Breast epithelium (tissue), 4 donors: ENCODE data around the gene HAUS8. TPM values are rescaled to one million over a fixed set of nuclear protein-coding genes. Genes with fewer than 3 reads are reported as not detected.

Experiments used
- DNase-seq, 2 donors: peaks; one replicate each; pipeline ENCODE4 v3.0.0-alpha.2; 2019; ENCODE audit warnings: low spot score in 2 of 2
- H3K27ac ChIP-seq, 2 donors: fragments of 200-600 bp; sonication (generic) in 1 of 2; one replicate each; pipeline ENCODE4 v1.5.1; 2016 to 2019; ENCODE audit warnings: mild to moderate bottlenecking in 1 of 2
- H3K27me3 ChIP-seq, 2 donors: fragments of 200-600 bp; sonication (generic) in 1 of 2; one replicate each; pipeline versions ENCODE4 v1.5.1 to v1.6.0; 2017 to 2019; ENCODE audit warnings: control low read depth in 1 of 2, mild to moderate bottlenecking in 1 of 2
- H3K36me3 ChIP-seq: fragments of 200-600 bp; one replicate; pipeline ENCODE4 v1.5.1; 2019
- H3K4me1 ChIP-seq, 2 donors: fragments of 200-600 bp; sonication (generic); one replicate each; pipeline ENCODE4 v1.5.1; 2016 to 2019; ENCODE audit warnings: control low read depth in 1 of 2
- H3K4me3 ChIP-seq, 3 donors: fragments of 200-600 bp; sonication (generic); 1 replicate in 2 of 3; 2 replicates in 1 of 3; pipeline ENCODE4 v1.5.1; 2016 to 2019; ENCODE audit warnings: mild to moderate bottlenecking in 3 of 3, moderate library complexity in 2 of 3
- H3K9me3 ChIP-seq, 2 donors: fragments of 200-600 bp; sonication (generic) in 1 of 2; one replicate each; pipeline ENCODE4 v1.5.1; 2016 to 2019; ENCODE audit warnings: control low read depth in 1 of 2
- POLR2A ChIP-seq: fragments of 450-650 bp; IDR thresholded peaks from one replicate; pipeline ENCODE4 v1.6.1; 2016; ENCODE audit warnings: antibody characterized with exemption, mild to moderate bottlenecking, moderate library complexity
- POLR2AphosphoS5 ChIP-seq, 3 donors: sonication (generic); formaldehyde crosslinking; IDR thresholded peaks; one replicate each; pipeline ENCODE4 v1.6.1; 2017; ENCODE audit warnings: antibody characterized with exemption in 3 of 3
- intact Hi-C: fragments of 100-400 bp; cut with DNase I; formaldehyde crosslinking; loops from one replicate; pipeline ENCODE4 v1.15.1; 2023; ENCODE audit warnings: low total_unique reads
- total RNA-seq, 3 donors: library from RNA; depleted of rRNA; stranded (reverse); fragments of >200 nt; gene quantifications; one replicate each; pipeline ENCODE4 v1.1.0, GENCODE V29; 2016
- TF ChIP-seq, protein P1 (sequence below), 3 donors: fragments of 450-650 bp; IDR thresholded peaks; one replicate each; pipeline ENCODE4 v1.5.1; 2016 to 2017; ENCODE audit warnings: antibody characterized with exemption in 3 of 3, mild to moderate bottlenecking in 3 of 3, moderate library complexity in 3 of 3

The HAUS8 gene
- total RNA-seq, 3 donors from 2014 or later = 5.6 to 6.7 (median 5.8) TPM

DNA sequence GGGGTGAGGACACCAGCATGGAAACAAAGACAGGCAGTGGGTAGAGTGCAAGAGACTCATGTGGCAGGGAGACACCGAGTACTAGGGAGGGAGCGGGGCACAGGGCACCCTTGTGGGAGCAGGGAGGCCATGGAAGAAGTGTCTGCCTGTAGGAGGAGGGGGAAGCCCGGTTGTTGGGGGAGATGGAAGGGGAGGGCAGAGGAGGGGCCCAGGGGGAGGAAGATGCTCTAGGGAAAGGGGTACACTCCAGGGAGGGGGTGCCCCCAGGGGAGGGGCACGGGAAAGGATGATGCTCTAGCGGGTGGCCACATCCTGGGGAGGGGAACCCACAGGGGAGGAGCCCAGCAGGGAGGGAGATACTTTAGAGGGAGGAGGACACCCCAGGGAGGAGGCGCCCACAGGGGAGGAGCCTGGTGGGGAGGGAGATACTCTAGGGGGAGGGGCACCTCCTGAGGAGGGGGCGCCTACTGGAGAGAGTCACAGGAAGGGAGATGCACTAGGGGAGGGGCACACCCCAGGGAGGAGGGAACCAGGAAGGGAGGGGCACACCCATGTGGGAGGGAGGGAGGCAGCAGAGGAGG lies 73.6 kb downstream of the HAUS8 start:
- Histone ChIP-seq H3K27me3 (no peaks in the 10 kb centered on the region), H3K4me3 (no peak overlapping the region), H3K27ac (no peak overlapping the region), H3K4me1 (no peaks in the 10 kb centered on the region), H3K9me3 (peaks cover 0 to 8% of the 10 kb centered on the region in 2 donors), H3K36me3 (no peaks in the 10 kb centered on the region)
- TF ChIP-seq POLR2AphosphoS5 (IDR thresholded peaks at IDR 0.05) (no peak), POLR2A (no peak)
- TF ChIP-seq, protein P1, sequence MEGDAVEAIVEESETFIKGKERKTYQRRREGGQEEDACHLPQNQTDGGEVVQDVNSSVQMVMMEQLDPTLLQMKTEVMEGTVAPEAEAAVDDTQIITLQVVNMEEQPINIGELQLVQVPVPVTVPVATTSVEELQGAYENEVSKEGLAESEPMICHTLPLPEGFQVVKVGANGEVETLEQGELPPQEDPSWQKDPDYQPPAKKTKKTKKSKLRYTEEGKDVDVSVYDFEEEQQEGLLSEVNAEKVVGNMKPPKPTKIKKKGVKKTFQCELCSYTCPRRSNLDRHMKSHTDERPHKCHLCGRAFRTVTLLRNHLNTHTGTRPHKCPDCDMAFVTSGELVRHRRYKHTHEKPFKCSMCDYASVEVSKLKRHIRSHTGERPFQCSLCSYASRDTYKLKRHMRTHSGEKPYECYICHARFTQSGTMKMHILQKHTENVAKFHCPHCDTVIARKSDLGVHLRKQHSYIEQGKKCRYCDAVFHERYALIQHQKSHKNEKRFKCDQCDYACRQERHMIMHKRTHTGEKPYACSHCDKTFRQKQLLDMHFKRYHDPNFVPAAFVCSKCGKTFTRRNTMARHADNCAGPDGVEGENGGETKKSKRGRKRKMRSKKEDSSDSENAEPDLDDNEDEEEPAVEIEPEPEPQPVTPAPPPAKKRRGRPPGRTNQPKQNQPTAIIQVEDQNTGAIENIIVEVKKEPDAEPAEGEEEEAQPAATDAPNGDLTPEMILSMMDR (IDR thresholded peaks at IDR 0.05) = no peak
- intact Hi-C loops = loop anchor here (2.0 kb wide), 1 partner anchor 73 kb away; no protein-coding TSS in a partner anchor
- DNase-seq = no peak

Other genes starting within 250 kb of the HAUS8 start
- gene SIN3B, start 246.1 kb downstream of the HAUS8 start, total RNA-seq = 10 to 100 TPM; 43.2 to 88.5 (median 48.1) TPM
- 10 to 100 TPM in 1 of 3 donors, 1 to 10 TPM in 1, under 1 TPM in 1; 0.32 to 27.5 (median 4.2) TPM for gene F2RL3, start 186.5 kb downstream of the HAUS8 start, total RNA-seq
- gene CPAMD8, start 48.6 kb downstream of the HAUS8 start, total RNA-seq = 10 to 100 TPM in 2 of 3 donors, 1 to 10 TPM in 1; 9.5 to 24.0 (median 20.2) TPM
- 10 to 100 TPM; 76.0 to 79.5 (median 77.4) TPM for gene MYO9B, start 325 bp upstream of the HAUS8 start, total RNA-seq
- gene USE1, start 139.9 kb upstream of the HAUS8 start, total RNA-seq = 10 to 100 TPM; 15.5 to 29.0 (median 27.5) TPM
- gene OCEL1, start 150.8 kb upstream of the HAUS8 start, total RNA-seq = 10 to 100 TPM in 1 of 3 donors, 1 to 10 TPM in 2; 8.8 to 13.8 (median 9.4) TPM
- gene NR2F6, start 170.5 kb upstream of the HAUS8 start, total RNA-seq = 10 to 100 TPM; 23.2 to 52.4 (median 34.7) TPM
- gene USHBP1, start 189.3 kb upstream of the HAUS8 start, total RNA-seq = 1 to 10 TPM; 5.8 to 8.8 (median 7.0) TPM
- gene BABAM1, start 192.0 kb upstream of the HAUS8 start, total RNA-seq = 10 to 100 TPM; 48.5 to 65.6 (median 54.1) TPM
- 1 to 10 TPM in 2 of 3 donors, under 1 TPM in 1; 0.96 to 1.6 (median 1.0) TPM for gene ANKLE1, start 206.4 kb upstream of the HAUS8 start, total RNA-seq
- gene ABHD8, start 228.0 kb upstream of the HAUS8 start, total RNA-seq = 10 to 100 TPM in 2 of 3 donors, 1 to 10 TPM in 1; 6.7 to 14.4 (median 11.0) TPM
- gene MRPL34, start 230.4 kb upstream of the HAUS8 start, total RNA-seq = 100 to 1,000 TPM in 1 of 3 donors, 10 to 100 TPM in 2; 88.5 to 139 (median 98.0) TPM
- 10 to 100 TPM in 2 of 3 donors, 1 to 10 TPM in 1; 9.2 to 18.7 (median 11.1) TPM for gene DDA1, start 234.1 kb upstream of the HAUS8 start, total RNA-seq